ENCODE results near the gene MORN5.

MORN5 gene

GRCh38 chr9:122120316-122121071 is 39.2 kb upstream of the MORN5 start:
- Histone ChIP-seq H3K4me1 (ENCODE audit: insufficient read depth, low read length, poor library complexity, severe bottlenecking) (peaks cover 6% of the 10 kb centered on the region), H3K36me3 (ENCODE audit: insufficient read depth, low read length) (no peaks in the 10 kb centered on the region), H3F3A (ENCODE audit: low read depth) (no peaks in the 10 kb centered on the region), H3K79me2 (ENCODE audit: insufficient read depth, low read length) (no peaks in the 10 kb centered on the region), H4K20me1 (ENCODE audit: insufficient read depth, low read length, poor library complexity, severe bottlenecking) (no peaks in the 10 kb centered on the region), H2AFZ (ENCODE audit: low read length) (no peak overlapping the region), H3K9ac (ENCODE audit: low read depth, low read length, poor library complexity, severe bottlenecking) (no peak overlapping the region), H3K27me3 (ENCODE audit: insufficient read depth, low read length, poor library complexity, severe bottlenecking) (no peaks in the 10 kb centered on the region), H3K4me3 (ENCODE audit: low read length, poor library complexity, severe bottlenecking) (no peak overlapping the region), H3K9me3 (ENCODE audit: insufficient read depth, low read depth, low read length) (no peaks in the 10 kb centered on the region), H3K9me2 (replicated peaks; ENCODE audit: low read depth, low read length) (no peaks in the 10 kb centered on the region), H3K4me2 (ENCODE audit: low read depth, low read length, poor library complexity, severe bottlenecking) (no peak overlapping the region)
- TF ChIP-seq, protein P1, sequence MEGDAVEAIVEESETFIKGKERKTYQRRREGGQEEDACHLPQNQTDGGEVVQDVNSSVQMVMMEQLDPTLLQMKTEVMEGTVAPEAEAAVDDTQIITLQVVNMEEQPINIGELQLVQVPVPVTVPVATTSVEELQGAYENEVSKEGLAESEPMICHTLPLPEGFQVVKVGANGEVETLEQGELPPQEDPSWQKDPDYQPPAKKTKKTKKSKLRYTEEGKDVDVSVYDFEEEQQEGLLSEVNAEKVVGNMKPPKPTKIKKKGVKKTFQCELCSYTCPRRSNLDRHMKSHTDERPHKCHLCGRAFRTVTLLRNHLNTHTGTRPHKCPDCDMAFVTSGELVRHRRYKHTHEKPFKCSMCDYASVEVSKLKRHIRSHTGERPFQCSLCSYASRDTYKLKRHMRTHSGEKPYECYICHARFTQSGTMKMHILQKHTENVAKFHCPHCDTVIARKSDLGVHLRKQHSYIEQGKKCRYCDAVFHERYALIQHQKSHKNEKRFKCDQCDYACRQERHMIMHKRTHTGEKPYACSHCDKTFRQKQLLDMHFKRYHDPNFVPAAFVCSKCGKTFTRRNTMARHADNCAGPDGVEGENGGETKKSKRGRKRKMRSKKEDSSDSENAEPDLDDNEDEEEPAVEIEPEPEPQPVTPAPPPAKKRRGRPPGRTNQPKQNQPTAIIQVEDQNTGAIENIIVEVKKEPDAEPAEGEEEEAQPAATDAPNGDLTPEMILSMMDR (conservative IDR thresholded peaks at IDR 0.05; ENCODE audit: low read length), result no peak
- no peak for TF ChIP-seq EZH2phosphoT487 (IDR thresholded peaks at IDR 0.05; ENCODE audit: borderline replicate concordance)

- Histone ChIP-seq H3K79me2 (ENCODE audit: insufficient read depth, low read length) (no peaks in the 10 kb centered on the region), H3K4me1 (ENCODE audit: insufficient read depth, low read length, poor library complexity, severe bottlenecking) (peaks cover 7% of the 10 kb centered on the region), H3K9me3 (ENCODE audit: insufficient read depth, low read depth, low read length) (no peaks in the 10 kb centered on the region), H3K4me2 (ENCODE audit: low read depth, low read length, poor library complexity, severe bottlenecking) (no peak overlapping the region), H3K36me3 (ENCODE audit: insufficient read depth, low read length) (no peaks in the 10 kb centered on the region), H3K27me3 (ENCODE audit: insufficient read depth, low read length, poor library complexity, severe bottlenecking) (no peaks in the 10 kb centered on the region), H3K9ac (ENCODE audit: low read depth, low read length, poor library complexity, severe bottlenecking) (no peak overlapping the region), H3F3A (ENCODE audit: low read depth) (no peaks in the 10 kb centered on the region), H3K9me2 (replicated peaks; ENCODE audit: low read depth, low read length) (no peaks in the 10 kb centered on the region), H4K20me1 (ENCODE audit: insufficient read depth, low read length, poor library complexity, severe bottlenecking) (no peaks in the 10 kb centered on the region), H2AFZ (ENCODE audit: low read length) (no peak overlapping the region), H3K4me3 (ENCODE audit: low read length, poor library complexity, severe bottlenecking) (no peak overlapping the region)
- TF ChIP-seq, protein P1 (conservative IDR thresholded peaks at IDR 0.05; ENCODE audit: low read length), result no peak
- no peak for TF ChIP-seq EZH2phosphoT487 (IDR thresholded peaks at IDR 0.05; ENCODE audit: borderline replicate concordance)
Observed at GRCh38 chr9:122121391-122121790, 38.3 kb upstream of the MORN5 start.

- Histone ChIP-seq H3K9ac (ENCODE audit: low read depth, low read length, poor library complexity, severe bottlenecking) (no peak overlapping the region), H4K20me1 (ENCODE audit: insufficient read depth, low read length, poor library complexity, severe bottlenecking) (no peaks in the 10 kb centered on the region), H3K4me1 (ENCODE audit: insufficient read depth, low read length, poor library complexity, severe bottlenecking) (peaks cover 7% of the 10 kb centered on the region), H3K4me2 (ENCODE audit: low read depth, low read length, poor library complexity, severe bottlenecking) (no peak overlapping the region), H3K9me3 (ENCODE audit: insufficient read depth, low read depth, low read length) (no peaks in the 10 kb centered on the region), H3K27me3 (ENCODE audit: insufficient read depth, low read length, poor library complexity, severe bottlenecking) (no peaks in the 10 kb centered on the region), H3K9me2 (replicated peaks; ENCODE audit: low read depth, low read length) (no peaks in the 10 kb centered on the region), H3F3A (ENCODE audit: low read depth) (no peaks in the 10 kb centered on the region), H3K79me2 (ENCODE audit: insufficient read depth, low read length) (no peaks in the 10 kb centered on the region), H3K4me3 (ENCODE audit: low read length, poor library complexity, severe bottlenecking) (no peak overlapping the region), H3K36me3 (ENCODE audit: insufficient read depth, low read length) (no peaks in the 10 kb centered on the region), H2AFZ (ENCODE audit: low read length) (no peak overlapping the region)
- TF ChIP-seq, protein P1 (conservative IDR thresholded peaks at IDR 0.05; ENCODE audit: low read length), result no peak
- TF ChIP-seq EZH2phosphoT487 (IDR thresholded peaks at IDR 0.05; ENCODE audit: borderline replicate concordance), result no peak
Observed at GRCh38 chr9:122121931-122122330, 37.8 kb upstream of the MORN5 start.

Data from Loucy (cell line).